A673 (cell line): ENCODE results near the gene SH2D4B. TPM values are rescaled to one million over a fixed set of nuclear protein-coding genes. Genes with fewer than 3 reads are reported as not detected.

Source experiments
- BruUV-seq: library from RNA; stranded (reverse); fragments of 400-500 nt; replicated peaks from 2 replicates; lab custom pipeline; 2021; lab: Mats Ljungman, UMichigan
- CTCF ChIA-PET: fragments of 300-600 bp; sonication (Branson Sonifier 250); formaldehyde crosslinking; loops from one replicate; lab custom pipeline; 2022; ENCODE audit warnings: antibody characterized with exemption; lab: Charles Lee
- POLR2A ChIA-PET: fragments of 300-600 bp; sonication (Branson Sonifier 250); formaldehyde crosslinking; loops from one replicate; lab custom pipeline; 2022; ENCODE audit warnings: antibody characterized with exemption; ENCODE audit not compliant: low non-redundant PET; lab: Charles Lee
- DNase-seq: peaks from one replicate; pipeline ENCODE4 v3.0.0-alpha.2; 2015; ENCODE audit warnings: low spot score
- H3K27ac ChIP-seq: fragments of 200-600 bp; sonication (generic); 2 replicates; pipeline ENCODE4 v1.5.1; 2016; ENCODE audit warnings: mixed run types, low read depth, mild to moderate bottlenecking, mixed read lengths, antibody characterized with exemption, low read length; ENCODE audit not compliant: poor library complexity, severe bottlenecking
- H3K27me3 ChIP-seq: fragments of 200-600 bp; sonication (generic); replicated peaks from 2 replicates; pipeline ENCODE4 v1.6.1; 2017; ENCODE audit warnings: mixed run types, low read depth, mild to moderate bottlenecking, mixed read lengths, antibody characterized with exemption, low read length; ENCODE audit not compliant: insufficient read depth, poor library complexity
- H3K36me3 ChIP-seq: fragments of 200-600 bp; sonication (generic); 2 replicates; pipeline ENCODE4 v1.6.1; 2016; ENCODE audit warnings: mixed run types, mild to moderate bottlenecking, mixed read lengths, antibody characterized with exemption, low read length; ENCODE audit not compliant: insufficient read depth, poor library complexity, severe bottlenecking
- H3K4me1 ChIP-seq: fragments of 200-600 bp; sonication (generic); 2 replicates; pipeline ENCODE4 v1.6.1; 2017; ENCODE audit warnings: mixed run types, mild to moderate bottlenecking, mixed read lengths, antibody characterized with exemption, low read length; ENCODE audit not compliant: insufficient read depth, poor library complexity, severe bottlenecking
- H3K4me3 ChIP-seq: fragments of 200-600 bp; sonication (generic); 2 replicates; pipeline ENCODE4 v1.5.1; 2016; ENCODE audit warnings: low read depth, mixed run types, mild to moderate bottlenecking, mixed read lengths, low read length; ENCODE audit not compliant: poor library complexity, severe bottlenecking
- H3K9me3 ChIP-seq: fragments of 200-600 bp; sonication (generic); 2 replicates; pipeline ENCODE4 v1.6.1; 2016; ENCODE audit warnings: mixed run types, low read depth, mild to moderate bottlenecking, mixed read lengths, antibody characterized with exemption, low read length; ENCODE audit not compliant: poor library complexity, severe bottlenecking
- CTCF ChIP-seq: fragments of 300-800, 200-600 bp; sonication (generic); conservative IDR thresholded peaks from 2 replicates; pipeline ENCODE4 v1.5.1; 2017; ENCODE audit warnings: low read depth, mild to moderate bottlenecking, antibody characterized with exemption, low read length, moderate library complexity, mixed read lengths
- EZH2 ChIP-seq: fragments of 200-600 bp; sonication (generic); IDR thresholded peaks from 2 replicates; pipeline ENCODE4 v1.6.1; 2017; ENCODE audit warnings: borderline replicate concordance, low read depth, mild to moderate bottlenecking, mixed read lengths, antibody characterized with exemption, low read length; ENCODE audit not compliant: poor library complexity, severe bottlenecking
- intact Hi-C: fragments of 100-400 bp; cut with micrococcal nuclease; formaldehyde crosslinking; loops from one replicate; pipeline ENCODE4 v1.10.0; 2022; ENCODE audit not compliant: unreplicated experiment
- total RNA-seq: library from RNA; stranded (reverse); gene quantifications from 2 replicates; pipeline ENCODE4 v1.2.3, GENCODE V29; 2021

The SH2D4B gene
- total RNA-seq, 1 experiment from 2014 or later: 0.19 TPM

GRCh38 chr10:80582286-80582960 lies 44.7 kb downstream of the SH2D4B start:
- DNase-seq: no peak
- TF ChIP-seq CTCF (no peak), EZH2 (no peak)
- BruUV-seq: no TSS peak
- H3K4me1 ChIP-seq: no peaks in the 10 kb centered on the region
- ChIA-PET POLR2A (no interaction called here), CTCF (no interaction called here)
- H3K36me3 ChIP-seq: no peaks in the 10 kb centered on the region
- no peak overlapping the region for H3K4me3 ChIP-seq
- intact Hi-C loops: no loop called here
- H3K27me3 ChIP-seq: no peaks in the 10 kb centered on the region
- H3K9me3 ChIP-seq: no peaks in the 10 kb centered on the region
- no peak overlapping the region for H3K27ac ChIP-seq

GRCh38 chr10:80583685-80584084 lies 46.0 kb downstream of the SH2D4B start:
- Histone ChIP-seq H3K36me3 (no peaks in the 10 kb centered on the region), H3K4me3 (no peak overlapping the region), H3K27ac (no peak overlapping the region), H3K4me1 (no peaks in the 10 kb centered on the region), H3K9me3 (no peaks in the 10 kb centered on the region), H3K27me3 (no peaks in the 10 kb centered on the region)
- intact Hi-C loops: no loop called here
- no peak for DNase-seq
- POLR2A ChIA-PET: no interaction called here
- CTCF ChIA-PET: no interaction called here
- TF ChIP-seq EZH2: no peak
- no peak for TF ChIP-seq CTCF
- BruUV-seq: no TSS peak

- intact Hi-C loops: no loop called here
- Histone ChIP-seq H3K27ac (no peak overlapping the region), H3K27me3 (no peaks in the 10 kb centered on the region), H3K9me3 (no peaks in the 10 kb centered on the region), H3K36me3 (no peaks in the 10 kb centered on the region), H3K4me3 (no peak overlapping the region), H3K4me1 (no peaks in the 10 kb centered on the region)
- BruUV-seq: no TSS peak
- no peak for DNase-seq
- POLR2A ChIA-PET: no interaction called here
- CTCF ChIA-PET: no interaction called here
- TF ChIP-seq EZH2: no peak
- no peak for TF ChIP-seq CTCF
These were observed 48.1 kb downstream of the SH2D4B start for GRCh38 chr10:80585812-80586211.
